ENCODE results near the gene SLC43A1. TPM values are rescaled to one million over a fixed set of nuclear protein-coding genes. Genes with fewer than 3 reads are reported as not detected.

SLC43A1 gene
- total RNA-seq, 4 donors from 2014 or later: 7.4 to 35.1 (median 15.8) TPM

DNA sequence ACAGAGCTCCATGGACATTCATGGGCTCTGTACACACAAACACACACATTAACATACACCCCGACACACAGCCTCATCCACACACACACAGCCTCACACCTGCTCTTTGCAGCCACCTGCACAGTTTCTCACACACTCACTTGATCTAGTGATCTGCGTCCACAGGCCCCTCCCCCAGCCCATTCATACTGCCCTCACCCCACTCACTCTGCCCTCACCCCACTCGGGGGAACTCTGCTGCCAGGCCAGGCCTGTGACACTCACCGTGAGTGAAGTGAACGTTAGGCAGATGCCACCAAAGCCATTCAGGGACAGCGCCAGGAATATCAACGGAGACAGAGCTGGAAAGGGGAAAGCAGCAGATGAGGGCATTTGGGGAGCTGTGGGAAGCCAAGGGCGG is 15.0 kb downstream of the SLC43A1 start:
- TF ChIP-seq, protein P1, sequence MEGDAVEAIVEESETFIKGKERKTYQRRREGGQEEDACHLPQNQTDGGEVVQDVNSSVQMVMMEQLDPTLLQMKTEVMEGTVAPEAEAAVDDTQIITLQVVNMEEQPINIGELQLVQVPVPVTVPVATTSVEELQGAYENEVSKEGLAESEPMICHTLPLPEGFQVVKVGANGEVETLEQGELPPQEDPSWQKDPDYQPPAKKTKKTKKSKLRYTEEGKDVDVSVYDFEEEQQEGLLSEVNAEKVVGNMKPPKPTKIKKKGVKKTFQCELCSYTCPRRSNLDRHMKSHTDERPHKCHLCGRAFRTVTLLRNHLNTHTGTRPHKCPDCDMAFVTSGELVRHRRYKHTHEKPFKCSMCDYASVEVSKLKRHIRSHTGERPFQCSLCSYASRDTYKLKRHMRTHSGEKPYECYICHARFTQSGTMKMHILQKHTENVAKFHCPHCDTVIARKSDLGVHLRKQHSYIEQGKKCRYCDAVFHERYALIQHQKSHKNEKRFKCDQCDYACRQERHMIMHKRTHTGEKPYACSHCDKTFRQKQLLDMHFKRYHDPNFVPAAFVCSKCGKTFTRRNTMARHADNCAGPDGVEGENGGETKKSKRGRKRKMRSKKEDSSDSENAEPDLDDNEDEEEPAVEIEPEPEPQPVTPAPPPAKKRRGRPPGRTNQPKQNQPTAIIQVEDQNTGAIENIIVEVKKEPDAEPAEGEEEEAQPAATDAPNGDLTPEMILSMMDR (IDR thresholded peaks at IDR 0.05 in 4 of 5, conservative IDR thresholded peaks at IDR 0.05 in 1 of 5): no peak
- no peak for TF ChIP-seq POLR2A (IDR thresholded peaks at IDR 0.05)
- intact Hi-C loops (cut with DNase I; ENCODE audit: low total_unique reads): loop anchor here (2.0 kb wide), 1 partner anchor 14 kb away; the partner anchor contains the start of gene SLC43A1

DNA sequence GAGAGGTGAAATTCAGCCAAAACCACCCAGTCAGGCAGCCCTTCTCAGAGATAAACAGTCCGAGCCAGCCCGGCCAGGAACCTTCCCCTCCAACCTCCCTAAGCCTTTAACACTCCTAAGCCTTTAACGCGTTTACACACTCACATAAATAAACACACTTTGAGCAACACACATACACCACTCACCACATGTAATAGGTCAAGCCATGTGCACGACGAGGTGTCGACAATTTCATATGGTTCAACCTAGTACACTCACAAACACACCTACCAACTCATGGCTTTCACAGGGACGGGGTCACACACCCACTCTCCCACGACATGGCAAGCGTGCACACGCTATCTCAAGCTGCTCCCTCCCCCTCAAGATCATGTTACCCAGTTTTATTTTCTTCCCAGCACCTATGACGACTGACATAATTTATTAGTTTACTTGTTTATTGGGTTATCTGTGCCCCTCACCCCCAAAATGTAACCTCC is 15.5 kb downstream of the SLC43A1 start:
- DNase-seq: no peak

More for the DNA sequence above, 15.0 kb downstream of the SLC43A1 start:
- H3K36me3 ChIP-seq: no peaks in the 10 kb centered on the region
- in situ Hi-C loops (cut with MboI; ENCODE audit: low sequenced_read_pairs in 4 of 4): no loop called here
- peaks cover 28 to 39% of the 10 kb centered on the region in 2 donors for H3K4me1 ChIP-seq
- peak overlapping the region; percentile 87 to 95 (median 92) for H3K27ac ChIP-seq
- no peak overlapping the region for H3K4me3 ChIP-seq
- H3K27me3 ChIP-seq: no peaks in the 10 kb centered on the region
- H3K9me3 ChIP-seq: no peaks in the 10 kb centered on the region
- no peak for DNase-seq
- peak; percentile 9 to 13 for ATAC-seq

DNA sequence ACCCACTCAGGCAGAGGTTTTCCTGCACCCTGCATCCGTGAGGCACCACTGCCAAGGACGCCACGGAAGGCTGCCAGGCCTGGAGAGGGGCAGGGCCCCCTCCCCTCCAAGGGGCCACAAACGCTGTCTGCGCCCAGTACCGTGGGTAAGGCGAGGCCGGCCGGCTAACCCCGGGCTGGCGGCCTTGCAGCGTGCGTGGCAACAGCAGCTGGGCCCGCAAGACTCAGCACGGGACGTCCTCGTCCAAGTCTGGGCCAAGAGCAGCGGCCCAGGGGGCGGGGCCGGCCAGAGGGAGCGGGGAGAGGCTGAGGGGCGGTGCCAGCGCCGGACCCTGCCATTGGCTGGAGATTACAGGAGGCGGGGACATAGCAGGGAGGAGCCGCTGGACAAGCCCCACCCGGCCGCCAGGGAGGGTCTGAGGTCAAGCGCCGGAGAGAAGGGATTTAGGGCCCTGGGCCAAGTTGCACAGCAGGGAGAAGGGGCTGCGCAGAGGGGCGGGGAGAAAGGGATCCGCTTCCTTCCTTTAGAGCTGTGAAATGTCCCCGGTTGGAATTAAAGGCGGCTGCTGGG is 16.0 kb downstream of the SLC43A1 start:
- ATAC-seq: peak; percentile 90 to 91
- DNase-seq: peak; percentile 98 to 99
- TF ChIP-seq POLR2A (IDR thresholded peaks at IDR 0.05): peak; percentile 67 to 81
- TF ChIP-seq, protein P1 (IDR thresholded peaks at IDR 0.05 in 4 of 5, conservative IDR thresholded peaks at IDR 0.05 in 1 of 5): peak in 2 of 5 experiments; percentile 28 to 34
- Histone ChIP-seq H3K4me1 (peaks cover 30 to 40% of the 10 kb centered on the region in 2 donors), H3K9me3 (no peaks in the 10 kb centered on the region), H3K27ac (peak overlapping the region; percentile 87 to 95 (median 92)), H3K36me3 (no peaks in the 10 kb centered on the region), H3K4me3 (peak overlapping the region; percentile 29 to 53 (median 44)), H3K27me3 (no peaks in the 10 kb centered on the region)
- intact Hi-C loops (cut with DNase I; ENCODE audit: low total_unique reads) (loop anchor here (1.0 kb wide), 1 partner anchor 168 kb away; no protein-coding TSS in a partner anchor), in situ Hi-C loops (cut with MboI; ENCODE audit: low sequenced_read_pairs in 4 of 4) (loop anchor here in 2 of 4 donors (10.0 to 25.0 kb wide), 2 partner anchors 162 to 175 kb away; partner anchors contain the start of genes P2RX3 (in 1 of the 2), SSRP1 (in 1 of the 2) and TNKS1BP1 (in 1 of the 2))

More for the DNA sequence above, 15.5 kb downstream of the SLC43A1 start:
- peak overlapping the region; percentile 18 to 53 (median 40) for H3K4me3 ChIP-seq
- H3K27me3 ChIP-seq: no peaks in the 10 kb centered on the region
- H3K4me1 ChIP-seq: peaks cover 28 to 39% of the 10 kb centered on the region in 2 donors
- no peaks in the 10 kb centered on the region for H3K9me3 ChIP-seq
- H3K27ac ChIP-seq: peak overlapping the region; percentile 87 to 95 (median 92)
- in situ Hi-C loops (cut with MboI; ENCODE audit: low sequenced_read_pairs in 4 of 4): loop anchor here in 2 of 4 donors (10.0 to 25.0 kb wide), 2 partner anchors 163 to 175 kb away; partner anchors contain the start of genes P2RX3 (in 1 of the 2), SSRP1 (in 1 of the 2) and TNKS1BP1 (in 1 of the 2)
- ATAC-seq: peak; percentile 57 to 62
- no peaks in the 10 kb centered on the region for H3K36me3 ChIP-seq
- TF ChIP-seq POLR2A (IDR thresholded peaks at IDR 0.05): peak in 1 of 2 donors; percentile 32
- TF ChIP-seq, protein P1 (IDR thresholded peaks at IDR 0.05 in 4 of 5, conservative IDR thresholded peaks at IDR 0.05 in 1 of 5): no peak
- intact Hi-C loops (cut with DNase I; ENCODE audit: low total_unique reads): loop anchor here (1.0 to 2.0 kb wide), 2 partner anchors 15 to 167 kb away; partner anchors contain the start of gene SLC43A1

DNA sequence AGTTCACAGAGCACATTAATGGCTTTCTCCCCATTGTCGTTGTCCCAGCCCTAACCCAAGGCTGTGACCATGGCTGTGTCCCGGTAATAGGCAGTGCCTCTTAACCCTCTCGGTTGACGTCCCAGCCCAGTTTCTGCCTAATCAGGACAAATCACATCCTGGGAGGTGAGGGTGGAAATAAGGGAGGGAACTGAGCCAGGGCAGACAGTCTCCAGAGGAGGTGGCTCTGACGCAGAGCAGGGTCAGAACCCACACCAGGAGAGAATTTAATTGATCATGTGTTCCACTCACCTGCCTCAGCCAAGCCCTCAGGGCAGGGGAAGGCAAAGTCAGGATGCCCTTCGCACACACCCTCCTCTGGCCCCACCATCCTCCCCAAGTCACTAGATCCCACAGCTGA is 17.0 kb downstream of the SLC43A1 start:
- Histone ChIP-seq H3K27me3 (no peaks in the 10 kb centered on the region), H3K9me3 (no peaks in the 10 kb centered on the region), H3K36me3 (no peaks in the 10 kb centered on the region), H3K4me1 (peaks cover 39 to 50% of the 10 kb centered on the region in 2 donors), H3K4me3 (no peak overlapping the region), H3K27ac (peak overlapping the region; percentile 87 to 95 (median 92))
- DNase-seq (no peak), ATAC-seq (no peak)
- in situ Hi-C loops (cut with MboI; ENCODE audit: low sequenced_read_pairs in 4 of 4) (loop anchor here in 2 of 4 donors (10.0 to 25.0 kb wide), 2 partner anchors 161 to 174 kb away; partner anchors contain the start of genes P2RX3 (in 1 of the 2), SSRP1 (in 1 of the 2) and TNKS1BP1 (in 1 of the 2)), intact Hi-C loops (cut with DNase I; ENCODE audit: low total_unique reads) (no loop called here)
- TF ChIP-seq, protein P1 (IDR thresholded peaks at IDR 0.05 in 4 of 5, conservative IDR thresholded peaks at IDR 0.05 in 1 of 5): no peak
- no peak for TF ChIP-seq POLR2A (IDR thresholded peaks at IDR 0.05)
